Ascending aorta (tissue), 2 donors: ENCODE measurements around the gene HDHD5. TPM values are rescaled to one million over a fixed set of nuclear protein-coding genes. Genes with fewer than 3 reads are reported as not detected.
A peak's percentile ranks its signal among the peaks of the same experiment; 100 is the strongest.

ENCODE experiments used
- DNase-seq, 2 donors: peaks; one replicate each; pipeline ENCODE4 v3.0.0-alpha.2; 2019; ENCODE audit warnings: low spot score in 2 of 2
- H3K27ac ChIP-seq, 2 donors: fragments of 200-600 bp; sonication (generic); one replicate each; pipeline ENCODE4 v1.5.1; 2016 to 2017; ENCODE audit warnings: mild to moderate bottlenecking in 1 of 2
- H3K27me3 ChIP-seq: fragments of 200-600 bp; sonication (generic); one replicate; pipeline ENCODE4 v1.5.1; 2017
- H3K36me3 ChIP-seq, 2 donors: fragments of 200-600 bp; sonication (generic); one replicate each; pipeline ENCODE4 v1.5.1; 2016
- H3K4me1 ChIP-seq, 2 donors: fragments of 200-600 bp; sonication (generic); one replicate each; pipeline ENCODE4 v1.5.1; 2016 to 2017; ENCODE audit warnings: mild to moderate bottlenecking in 1 of 2
- H3K4me3 ChIP-seq, 2 donors: fragments of 200-600 bp; sonication (generic); one replicate each; pipeline ENCODE4 v1.5.1; 2016 to 2017; ENCODE audit warnings: mild to moderate bottlenecking in 1 of 2
- H3K9me3 ChIP-seq, 2 donors: fragments of 200-600 bp; sonication (generic); one replicate each; pipeline ENCODE4 v1.5.1; 2016
- intact Hi-C: fragments of 100-400 bp; cut with DNase I; formaldehyde crosslinking; loops from one replicate; pipeline ENCODE4 v1.15.1; 2023
- total RNA-seq: library from RNA; depleted of rRNA; stranded (reverse); fragments of >200 nt; gene quantifications from one replicate; pipeline ENCODE4 v1.1.0, GENCODE V29; 2016
- TF ChIP-seq, protein P1 (sequence below), 3 experiments: fragments of 200-600 bp in 2 of 3; fragments of 450-650 bp in 1 of 3; sonication (generic) in 2 of 3; IDR thresholded peaks; one replicate each; pipeline ENCODE4 v1.5.1; 2016 to 2019; ENCODE audit warnings: antibody characterized with exemption in 3 of 3, mild to moderate bottlenecking in 1 of 3, moderate library complexity in 1 of 3

Gene HDHD5
- total RNA-seq, 1 donor from 2014 or later = 55.8 TPM

DNA sequence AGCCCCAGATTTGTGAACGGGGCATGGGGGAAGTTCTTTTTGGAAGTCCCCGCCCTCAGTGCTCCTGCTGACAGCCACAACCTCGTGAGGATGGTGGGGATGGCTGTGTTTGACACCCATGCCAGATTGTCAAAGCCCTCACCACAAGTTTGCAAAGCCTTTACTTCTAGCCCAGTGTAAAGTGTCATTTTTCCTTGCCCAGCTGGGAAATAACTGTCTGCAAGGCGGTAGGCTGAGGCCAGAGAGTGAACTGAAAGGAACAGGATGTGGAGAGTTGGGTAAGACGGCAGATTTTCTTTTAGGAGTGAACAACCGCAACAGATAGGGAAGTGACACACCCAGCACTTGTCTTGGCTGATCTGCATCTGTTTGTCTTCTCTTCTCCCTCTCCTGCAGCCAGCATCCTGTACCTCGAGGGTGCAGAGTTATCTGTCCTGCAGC is 60.7 kb downstream of the HDHD5 start:
- Histone ChIP-seq H3K36me3 (peaks cover 52 to 64% of the 10 kb centered on the region in 2 donors), H3K27me3 (no peaks in the 10 kb centered on the region), H3K4me3 (no peak overlapping the region), H3K9me3 (no peaks in the 10 kb centered on the region), H3K27ac (no peak overlapping the region), H3K4me1 (no peaks in the 10 kb centered on the region)
- TF ChIP-seq, protein P1, sequence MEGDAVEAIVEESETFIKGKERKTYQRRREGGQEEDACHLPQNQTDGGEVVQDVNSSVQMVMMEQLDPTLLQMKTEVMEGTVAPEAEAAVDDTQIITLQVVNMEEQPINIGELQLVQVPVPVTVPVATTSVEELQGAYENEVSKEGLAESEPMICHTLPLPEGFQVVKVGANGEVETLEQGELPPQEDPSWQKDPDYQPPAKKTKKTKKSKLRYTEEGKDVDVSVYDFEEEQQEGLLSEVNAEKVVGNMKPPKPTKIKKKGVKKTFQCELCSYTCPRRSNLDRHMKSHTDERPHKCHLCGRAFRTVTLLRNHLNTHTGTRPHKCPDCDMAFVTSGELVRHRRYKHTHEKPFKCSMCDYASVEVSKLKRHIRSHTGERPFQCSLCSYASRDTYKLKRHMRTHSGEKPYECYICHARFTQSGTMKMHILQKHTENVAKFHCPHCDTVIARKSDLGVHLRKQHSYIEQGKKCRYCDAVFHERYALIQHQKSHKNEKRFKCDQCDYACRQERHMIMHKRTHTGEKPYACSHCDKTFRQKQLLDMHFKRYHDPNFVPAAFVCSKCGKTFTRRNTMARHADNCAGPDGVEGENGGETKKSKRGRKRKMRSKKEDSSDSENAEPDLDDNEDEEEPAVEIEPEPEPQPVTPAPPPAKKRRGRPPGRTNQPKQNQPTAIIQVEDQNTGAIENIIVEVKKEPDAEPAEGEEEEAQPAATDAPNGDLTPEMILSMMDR (IDR thresholded peaks at IDR 0.05) = no peak
- no peak for DNase-seq
- intact Hi-C loops = no loop called here

DNA sequence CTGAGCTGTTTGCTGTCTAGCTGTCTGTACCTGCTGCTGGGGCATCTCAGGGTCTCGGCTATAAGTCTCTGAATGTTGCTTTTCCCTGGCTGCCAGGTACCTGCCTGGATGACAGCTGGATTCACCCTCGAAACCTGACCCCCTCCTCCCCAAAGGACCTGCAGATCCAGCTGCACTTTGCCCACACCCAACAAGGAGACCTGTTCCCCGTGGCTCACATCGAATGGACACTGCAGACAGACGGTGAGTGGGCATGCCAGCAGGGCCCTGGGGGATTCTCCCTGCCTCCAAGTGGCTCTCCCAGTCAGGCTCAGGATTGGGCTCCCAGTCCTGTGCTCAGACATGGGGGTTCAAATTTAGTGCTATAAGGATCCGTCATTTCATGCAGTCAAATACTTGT is 61.4 kb downstream of the HDHD5 start:
- DNase-seq = no peak
- TF ChIP-seq, protein P1 (IDR thresholded peaks at IDR 0.05) = no peak
- H3K36me3 ChIP-seq = peaks cover 45 to 57% of the 10 kb centered on the region in 2 donors
- H3K27ac ChIP-seq = no peak overlapping the region
- H3K27me3 ChIP-seq = no peaks in the 10 kb centered on the region
- H3K4me1 ChIP-seq = no peaks in the 10 kb centered on the region
- H3K4me3 ChIP-seq = no peak overlapping the region
- no peaks in the 10 kb centered on the region for H3K9me3 ChIP-seq
- intact Hi-C loops = no loop called here

DNA sequence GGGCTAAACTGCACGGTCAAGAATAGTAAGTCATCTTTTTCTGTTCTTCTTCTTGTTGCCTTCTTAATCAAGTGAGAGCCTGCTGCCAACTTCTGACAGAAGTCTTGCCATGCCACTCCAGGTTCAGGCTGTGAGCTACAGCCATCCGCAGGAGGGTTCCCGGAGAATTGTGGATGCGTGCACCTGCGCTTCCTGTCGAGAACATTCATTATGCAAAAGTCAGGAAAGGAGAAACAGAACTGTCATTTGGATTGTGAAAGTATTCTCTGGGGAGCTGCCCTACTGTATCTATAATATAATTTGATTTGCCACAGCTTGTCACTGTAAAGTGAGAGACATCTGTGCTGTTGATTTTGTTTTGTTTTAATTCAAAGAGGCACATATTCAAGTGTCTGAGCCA is 62.0 kb downstream of the HDHD5 start:
- Histone ChIP-seq H3K4me1 (no peaks in the 10 kb centered on the region), H3K27ac (no peak overlapping the region), H3K36me3 (peaks cover 39 to 51% of the 10 kb centered on the region in 2 donors), H3K27me3 (no peaks in the 10 kb centered on the region), H3K4me3 (no peak overlapping the region), H3K9me3 (no peaks in the 10 kb centered on the region)
- DNase-seq = no peak
- intact Hi-C loops = no loop called here
- TF ChIP-seq, protein P1 (IDR thresholded peaks at IDR 0.05) = no peak

DNA sequence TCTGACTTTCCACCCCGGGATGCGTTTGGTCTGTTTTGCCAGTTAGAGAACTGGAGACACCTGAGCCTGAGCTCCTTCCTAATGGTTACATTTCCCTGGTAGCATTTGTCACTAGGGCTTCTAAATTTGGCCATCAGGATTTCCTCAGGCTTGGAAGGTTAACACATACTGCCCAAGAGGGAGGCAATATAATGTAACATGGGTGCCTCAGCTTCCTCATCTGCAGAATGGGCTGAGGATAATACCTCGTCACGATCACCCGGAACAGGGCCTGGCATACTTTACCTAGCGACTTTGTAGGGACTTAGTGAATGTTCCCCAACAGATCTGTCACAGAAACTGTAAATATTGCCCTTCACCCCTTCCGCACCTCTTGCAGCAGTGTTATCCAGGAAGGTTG is 63.0 kb downstream of the HDHD5 start:
- TF ChIP-seq, protein P1 (IDR thresholded peaks at IDR 0.05) = no peak
- Histone ChIP-seq H3K4me1 (no peaks in the 10 kb centered on the region), H3K9me3 (no peaks in the 10 kb centered on the region), H3K4me3 (no peak overlapping the region), H3K27ac (no peak overlapping the region), H3K27me3 (no peaks in the 10 kb centered on the region), H3K36me3 (peaks cover 30 to 41% of the 10 kb centered on the region in 2 donors)
- DNase-seq = no peak
- intact Hi-C loops = no loop called here

DNA sequence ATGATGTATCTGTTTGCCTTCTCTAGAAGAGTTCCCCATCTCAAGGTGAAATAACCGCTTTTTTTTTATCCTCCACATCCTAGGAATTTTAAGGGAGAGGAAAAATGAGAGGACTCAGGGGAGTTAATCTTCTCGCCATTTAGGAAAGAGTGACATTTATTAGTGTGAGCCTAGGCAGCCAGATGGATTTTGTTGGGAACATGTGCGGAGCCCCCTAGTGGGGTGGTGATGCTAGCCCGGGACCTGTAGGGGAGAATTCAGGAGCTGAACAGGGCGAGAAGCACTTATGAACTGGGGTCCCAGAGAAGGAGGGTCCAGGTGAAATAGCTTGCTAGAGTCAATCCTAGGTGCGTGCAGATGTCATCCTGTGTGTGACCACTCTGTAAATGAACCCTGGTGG is 63.5 kb downstream of the HDHD5 start:
- Histone ChIP-seq H3K4me1 (no peaks in the 10 kb centered on the region), H3K27ac (no peak overlapping the region), H3K36me3 (peaks cover 24 to 36% of the 10 kb centered on the region in 2 donors), H3K4me3 (no peak overlapping the region), H3K9me3 (no peaks in the 10 kb centered on the region), H3K27me3 (no peaks in the 10 kb centered on the region)
- TF ChIP-seq, protein P1 (IDR thresholded peaks at IDR 0.05) = peak in 1 of 3 experiments; percentile 12
- DNase-seq = no peak
- intact Hi-C loops = no loop called here

DNA sequence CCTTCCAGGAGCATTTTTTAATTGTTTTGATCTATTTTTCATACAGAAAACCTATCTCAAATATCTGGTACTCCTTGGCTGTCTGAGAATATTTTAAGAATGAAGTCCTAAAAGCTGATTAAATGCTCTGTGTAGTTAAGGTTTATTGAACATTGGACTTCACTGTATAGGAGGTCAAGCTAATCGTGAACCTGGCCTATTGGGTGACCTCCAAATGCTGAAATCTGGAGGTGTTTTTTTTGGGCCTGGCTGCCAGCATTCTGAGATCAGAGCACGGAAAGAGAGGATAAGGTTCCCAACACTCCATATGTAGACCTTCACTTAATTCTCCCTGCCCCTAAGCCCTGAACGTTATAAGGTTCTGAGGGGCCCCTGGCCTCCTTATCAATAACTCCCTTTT is 66.0 kb downstream of the HDHD5 start:
- DNase-seq = no peak
- Histone ChIP-seq H3K27me3 (no peaks in the 10 kb centered on the region), H3K27ac (no peak overlapping the region), H3K36me3 (peaks cover 0 to 12% of the 10 kb centered on the region in 2 donors), H3K4me1 (no peaks in the 10 kb centered on the region), H3K4me3 (no peak overlapping the region), H3K9me3 (no peaks in the 10 kb centered on the region)
- TF ChIP-seq, protein P1 (IDR thresholded peaks at IDR 0.05) = no peak
- intact Hi-C loops = no loop called here
